ENCODE data around the gene NRXN3. TPM values are rescaled to one million over a fixed set of nuclear protein-coding genes. Genes with fewer than 3 reads are reported as not detected.

NRXN3 gene
- total and polyA plus RNA-seq, 8 donors: 0.29 to 41.1 (median 9.1) TPM

- no peak for TF ChIP-seq CTCF (IDR thresholded peaks at IDR 0.05)
- TF ChIP-seq POLR2A (IDR thresholded peaks at IDR 0.05): no peak
- TF ChIP-seq EP300 (IDR thresholded peaks at IDR 0.05): no peak
- TF ChIP-seq POLR2AphosphoS5 (IDR thresholded peaks at IDR 0.05): no peak
- no peaks in the 10 kb centered on the region for H3K9me3 ChIP-seq
- DNase-seq: no peak
- H3K4me3 ChIP-seq: no peak overlapping the region
- H3K36me3 ChIP-seq: no peaks in the 10 kb centered on the region
- H3K27ac ChIP-seq: no peak overlapping the region
- 69 to 82% (median 81%) methylated on average over 4 of the region's 4 CpGs for WGBS, 5 donors
- intact Hi-C loops (cut with DNase I; ENCODE audit: low total_unique reads): no loop called here
- no peaks in the 10 kb centered on the region for H3K27me3 ChIP-seq
- no peaks in the 10 kb centered on the region for H3K4me1 ChIP-seq
Measured at GRCh38 chr14:79496701-79497100, 1326.5 kb downstream of the NRXN3 start.

- Histone ChIP-seq H3K27ac (no peak overlapping the region), H3K9me3 (no peaks in the 10 kb centered on the region), H3K4me3 (no peak overlapping the region), H3K4me1 (peaks cover 0 to 12% (median 4%) of the 10 kb centered on the region in 4 donors), H3K36me3 (no peaks in the 10 kb centered on the region), H3K27me3 (no peaks in the 10 kb centered on the region)
- 39 to 65% (median 51%) methylated on average over 1 of the region's 1 CpG for WGBS, 5 donors
- TF ChIP-seq POLR2AphosphoS5 (IDR thresholded peaks at IDR 0.05) (no peak), EP300 (IDR thresholded peaks at IDR 0.05) (no peak), POLR2A (IDR thresholded peaks at IDR 0.05) (no peak), CTCF (IDR thresholded peaks at IDR 0.05) (no peak)
- no peak for DNase-seq
- intact Hi-C loops (cut with DNase I; ENCODE audit: low total_unique reads): no loop called here
Measured at GRCh38 chr14:79500489-79500888, 1330.3 kb downstream of the NRXN3 start.

GRCh38 chr14:79502136-79502750 is 1332.1 kb downstream of the NRXN3 start:
- TF ChIP-seq POLR2AphosphoS5 (IDR thresholded peaks at IDR 0.05) (no peak), POLR2A (IDR thresholded peaks at IDR 0.05) (no peak), EP300 (IDR thresholded peaks at IDR 0.05) (no peak), CTCF (IDR thresholded peaks at IDR 0.05) (no peak)
- H3K27ac ChIP-seq: no peak overlapping the region
- DNase-seq: peak in 1 of 2 donors; percentile 10
- H3K36me3 ChIP-seq: no peaks in the 10 kb centered on the region
- H3K9me3 ChIP-seq: no peaks in the 10 kb centered on the region
- intact Hi-C loops (cut with DNase I; ENCODE audit: low total_unique reads): no loop called here
- WGBS, 5 donors: 6 to 37% (median 15%) methylated on average over 3 of the region's 3 CpGs
- H3K4me1 ChIP-seq: peaks cover 0 to 12% (median 4%) of the 10 kb centered on the region in 4 donors
- no peak overlapping the region for H3K4me3 ChIP-seq
- H3K27me3 ChIP-seq: no peaks in the 10 kb centered on the region

- peaks cover 0 to 12% (median 4%) of the 10 kb centered on the region in 4 donors for H3K4me1 ChIP-seq
- no peaks in the 10 kb centered on the region for H3K36me3 ChIP-seq
- intact Hi-C loops (cut with DNase I; ENCODE audit: low total_unique reads): no loop called here
- H3K9me3 ChIP-seq: no peaks in the 10 kb centered on the region
- 11 to 38% (median 19%) methylated on average over 1 of the region's 1 CpG for WGBS, 5 donors
- H3K27me3 ChIP-seq: no peaks in the 10 kb centered on the region
- no peak overlapping the region for H3K4me3 ChIP-seq
- no peak for TF ChIP-seq CTCF (IDR thresholded peaks at IDR 0.05)
- no peak for TF ChIP-seq POLR2A (IDR thresholded peaks at IDR 0.05)
- TF ChIP-seq EP300 (IDR thresholded peaks at IDR 0.05): no peak
- TF ChIP-seq POLR2AphosphoS5 (IDR thresholded peaks at IDR 0.05): no peak
- no peak for DNase-seq
- H3K27ac ChIP-seq: no peak overlapping the region
Measured at GRCh38 chr14:79502751-79503148, 1332.6 kb downstream of the NRXN3 start.

Measured in stomach (tissue), 9 donors.